ENCODE data around the gene VAMP1.
"Not testable (repeated sequence)": the region's sequence is repeated elsewhere in the genome, so short reads cannot be mapped to it uniquely, and the experiment has no call there.

VAMP1 gene

DNA sequence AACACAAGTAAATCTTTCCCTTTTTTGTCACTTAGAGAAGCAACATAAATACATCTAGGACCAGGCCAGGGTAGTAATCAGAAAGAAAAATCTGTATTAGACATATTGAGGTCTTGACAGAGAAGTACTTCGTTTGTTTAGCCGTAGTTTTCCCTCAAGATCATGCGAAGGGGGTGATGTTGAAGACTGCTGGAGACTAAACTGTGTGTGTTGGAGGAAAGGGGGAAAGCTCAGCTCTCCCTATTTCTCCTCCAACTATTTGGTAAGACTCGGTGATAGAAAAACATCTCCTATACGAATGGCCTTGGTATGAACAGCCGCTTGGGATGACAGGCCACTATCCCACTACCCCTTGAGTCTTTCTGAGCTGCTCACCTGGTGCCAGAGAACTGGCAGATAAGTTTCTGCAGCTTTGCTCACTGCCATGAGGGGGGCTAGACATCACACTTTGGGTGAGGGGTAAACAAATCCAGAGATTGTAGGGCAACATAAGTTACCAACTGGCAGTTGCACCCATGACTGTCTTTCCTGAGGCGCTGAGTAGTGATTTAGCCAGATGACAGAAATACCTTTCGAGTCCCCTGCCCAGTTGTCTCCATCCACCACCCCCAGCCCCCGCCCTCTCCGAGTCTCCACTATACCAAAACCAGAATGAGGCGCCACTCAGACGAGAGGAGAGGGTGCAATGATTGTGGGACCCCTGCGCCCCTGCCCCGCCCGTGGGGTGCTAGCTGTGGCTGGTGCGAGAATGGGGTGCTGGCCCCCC, 685 bp downstream of the VAMP1 start:
- no peak for DNase-seq (ENCODE audit: low read depth)

- DNase-seq (ENCODE audit: low read depth), result no peak
These were observed 1.4 kb downstream of the VAMP1 start for GRCh38 chr12:6469092-6469491.

GRCh38 chr12:6468283-6468575, 2.2 kb downstream of the VAMP1 start:
- DNase-seq (ENCODE audit: low read depth), result no peak

- not testable (repeated sequence) for DNase-seq (ENCODE audit: low read depth)
These were observed 2.8 kb downstream of the VAMP1 start for GRCh38 chr12:6467571-6468282.

- DNase-seq (ENCODE audit: low read depth), result not testable (repeated sequence)
These were observed 3.7 kb downstream of the VAMP1 start for GRCh38 chr12:6466751-6467150.

- no peak for DNase-seq (ENCODE audit: low read depth)
These were observed 4.3 kb downstream of the VAMP1 start for GRCh38 chr12:6466184-6466573.

GRCh38 chr12:6465467-6466183, 4.9 kb downstream of the VAMP1 start:
- no peak for DNase-seq (ENCODE audit: low read depth)

GRCh38 chr12:6464531-6464930, 5.9 kb downstream of the VAMP1 start:
- no peak for DNase-seq (ENCODE audit: low read depth)

DNA sequence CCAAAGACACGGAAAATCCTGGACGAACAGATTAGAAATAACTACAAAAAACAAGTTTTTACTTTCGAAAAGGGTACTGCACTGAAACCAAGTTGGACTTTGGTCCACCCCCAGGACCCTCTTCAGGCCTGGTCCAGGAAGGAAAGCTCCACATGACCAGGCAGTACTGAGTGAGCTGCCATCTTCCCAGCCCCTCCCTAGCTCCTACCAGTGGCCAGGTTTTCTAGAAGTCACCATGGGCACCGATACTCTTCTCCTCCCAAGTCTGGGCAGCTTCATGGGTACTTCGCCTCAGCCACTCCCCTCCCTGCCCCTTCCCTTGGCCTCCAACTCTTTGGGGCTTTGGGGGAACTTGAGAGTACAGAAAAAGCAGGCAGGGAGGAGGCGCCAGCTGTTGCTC, 6.6 kb downstream of the VAMP1 start:
- DNase-seq (ENCODE audit: low read depth), result no peak

GRCh38 chr12:6463216-6463615, 7.3 kb downstream of the VAMP1 start:
- DNase-seq (ENCODE audit: low read depth), result no peak

GRCh38 chr12:6462234-6462995, 8.1 kb downstream of the VAMP1 start:
- DNase-seq (ENCODE audit: low read depth), result no peak

GRCh38 chr12:6461401-6462233, 8.9 kb downstream of the VAMP1 start:
- peak; percentile 81 for DNase-seq (ENCODE audit: low read depth)

- DNase-seq (ENCODE audit: low read depth), result no peak
These were observed 9.6 kb downstream of the VAMP1 start for GRCh38 chr12:6460751-6461371.

GRCh38 chr12:6459004-6459337, 11.5 kb downstream of the VAMP1 start:
- no peak for DNase-seq (ENCODE audit: low read depth)

- no peak for DNase-seq (ENCODE audit: low read depth)
These were observed 12.0 kb downstream of the VAMP1 start for GRCh38 chr12:6458281-6459003.

DNA sequence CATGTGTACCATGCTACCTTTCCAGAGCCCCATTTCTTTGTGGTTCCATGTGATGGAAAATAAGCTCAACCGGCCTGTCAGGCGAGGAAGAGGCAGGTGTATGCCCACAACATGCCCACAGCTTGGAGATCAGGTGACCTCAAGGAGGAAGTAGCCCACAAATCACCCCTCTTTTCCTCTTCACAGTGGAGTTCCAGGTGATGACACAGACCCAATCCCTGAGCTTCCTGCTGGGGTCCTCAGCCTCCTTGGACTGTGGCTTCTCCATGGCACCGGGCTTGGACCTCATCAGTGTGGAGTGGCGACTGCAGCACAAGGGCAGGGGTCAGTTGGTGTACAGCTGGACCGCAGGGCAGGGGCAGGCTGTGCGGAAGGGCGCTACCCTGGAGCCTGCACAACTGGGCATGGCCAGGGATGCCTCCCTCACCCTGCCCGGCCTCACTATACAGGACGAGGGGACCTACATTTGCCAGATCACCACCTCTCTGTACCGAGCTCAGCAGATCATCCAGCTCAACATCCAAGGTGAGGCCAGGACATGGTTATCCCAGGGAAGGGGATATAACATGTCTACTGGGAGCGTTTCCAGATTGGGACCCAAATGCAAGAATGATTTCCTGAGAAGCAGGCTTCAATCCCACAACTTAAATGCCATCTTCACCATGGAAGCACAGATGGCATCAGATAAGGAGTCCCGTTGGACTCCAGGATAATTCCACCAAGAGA, 13.1 kb downstream of the VAMP1 start:
- no peak for DNase-seq (ENCODE audit: low read depth)

GRCh38 chr12:6452944-6453630, 17.4 kb downstream of the VAMP1 start:
- no peak for DNase-seq (ENCODE audit: low read depth)

DNA sequence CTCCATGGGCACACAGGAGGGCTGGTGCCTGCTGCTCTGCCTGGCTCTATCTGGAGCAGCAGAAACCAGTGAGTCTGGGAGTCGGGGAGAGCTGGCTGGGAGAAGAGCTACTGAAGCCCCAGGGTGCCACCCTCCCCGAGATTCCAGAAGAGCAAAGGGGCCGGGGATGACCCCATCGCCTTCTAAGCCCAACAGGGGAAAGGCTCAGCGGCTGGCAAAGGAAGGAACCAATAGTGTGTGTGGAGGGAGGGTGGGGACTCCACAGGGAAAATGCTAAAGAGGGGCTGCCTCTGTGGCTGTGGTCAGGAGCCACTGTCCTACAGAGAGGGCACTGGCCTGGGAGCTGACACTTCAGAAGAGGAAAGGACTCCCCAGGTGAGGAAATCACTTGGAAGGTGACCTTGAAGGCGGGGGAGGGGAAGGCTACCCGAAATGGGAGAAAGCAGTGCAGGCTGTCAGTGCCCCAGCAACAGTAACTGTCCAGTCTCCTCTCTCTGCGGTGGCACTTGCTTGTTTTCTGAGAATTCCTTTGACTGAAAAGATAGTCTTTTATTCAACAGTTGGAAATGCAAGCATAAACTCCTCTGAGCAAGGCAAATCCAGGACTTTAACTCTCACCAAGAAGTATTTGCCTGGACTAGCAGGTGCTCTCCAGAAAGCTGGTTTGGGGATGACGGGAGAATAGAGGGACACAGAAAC, 18.1 kb downstream of the VAMP1 start:
- no peak for DNase-seq (ENCODE audit: low read depth)

Measured in CMK (cell line).